Cardiac fibroblast (primary cell): ENCODE data around the gene CNTNAP5.

Experiments
- DNase-seq, 2 donors: peaks; one replicate each; pipeline versions ENCODE4 v3.0.0 to v3.0.0-alpha.2; 2010; ENCODE audit warnings: low read depth in 2 of 2
- H3K4me3 ChIP-seq, 2 donors: replicated peaks in 1 of 2; 1 replicate in 1 of 2; 2 replicates in 1 of 2; pipeline ENCODE4 v1.5.1; 2011; ENCODE audit warnings: low read depth in 2 of 2, low read length in 2 of 2, mild to moderate bottlenecking in 2 of 2, moderate library complexity in 1 of 2
- CTCF ChIP-seq: IDR thresholded peaks from one replicate; pipeline ENCODE4 v1.5.1; 2011; ENCODE audit warnings: low read depth, mild to moderate bottlenecking, low read length, inconsistent platforms

CNTNAP5 gene

DNA sequence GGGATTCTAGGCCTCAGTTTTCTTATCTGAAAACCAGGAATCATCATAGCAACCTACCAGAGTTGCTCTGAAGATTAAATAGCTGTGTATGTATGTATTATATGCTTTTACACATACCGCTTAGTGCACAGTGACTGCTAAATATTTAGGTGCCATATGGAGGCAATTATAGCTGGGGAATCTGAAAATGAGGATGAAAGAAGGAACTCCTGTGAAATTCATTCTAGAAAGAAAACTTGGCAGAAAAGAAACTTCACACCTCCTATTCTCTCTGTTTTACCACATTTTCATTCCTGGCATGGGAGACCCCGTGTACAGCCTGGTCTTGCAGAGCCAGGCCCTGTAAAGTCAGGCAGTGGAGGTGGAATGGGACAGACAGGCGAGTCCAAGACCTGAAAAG is 862.4 kb downstream of the CNTNAP5 start:
- no peak for TF ChIP-seq CTCF
- DNase-seq = no peak
- H3K4me3 ChIP-seq = no peak overlapping the region

DNA sequence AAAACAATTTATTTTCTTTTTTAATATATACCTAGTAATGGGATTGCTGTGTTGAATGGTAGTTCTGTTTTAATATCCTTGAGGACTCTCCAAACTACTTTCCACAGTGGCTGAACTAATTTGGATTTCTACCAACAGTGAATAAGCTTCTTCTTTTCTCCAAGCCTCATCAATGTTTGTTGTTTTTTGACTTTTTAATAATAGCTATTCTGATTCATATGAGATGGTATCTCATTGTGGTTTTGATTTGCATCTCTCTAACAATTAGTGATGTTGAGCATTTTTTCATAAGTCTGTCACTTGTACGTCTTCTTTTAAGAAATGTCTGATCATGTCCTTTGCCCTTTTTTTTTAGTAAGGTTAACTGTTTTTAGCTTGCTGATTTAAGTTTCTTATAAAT is 863.3 kb downstream of the CNTNAP5 start:
- H3K4me3 ChIP-seq = no peak overlapping the region
- no peak for DNase-seq

GRCh38 chr2:124894199-124894598 is 869.1 kb downstream of the CNTNAP5 start:
- peak in 1 of 2 donors; percentile 13 for DNase-seq
- no peak for TF ChIP-seq CTCF

More for the DNA sequence above, 863.3 kb downstream of the CNTNAP5 start:
- TF ChIP-seq CTCF = no peak

DNA sequence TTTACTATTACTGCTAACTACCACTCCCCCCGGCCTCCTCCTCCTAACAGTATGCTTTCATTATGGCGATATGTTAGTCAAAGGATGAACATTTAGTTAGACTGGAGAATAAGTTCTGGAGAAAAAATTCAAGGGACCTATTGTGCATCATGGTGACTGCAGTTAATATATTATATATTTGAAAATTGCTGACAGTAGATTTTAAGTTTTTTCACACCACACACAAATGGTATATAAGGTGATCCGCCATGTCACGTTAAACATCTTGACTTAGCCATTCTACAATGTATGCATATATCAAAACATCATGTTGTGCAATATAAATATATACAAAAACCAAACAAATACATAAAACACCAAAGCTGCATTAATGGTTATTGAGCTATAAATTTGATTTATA is 873.7 kb downstream of the CNTNAP5 start:
- TF ChIP-seq CTCF = no peak
- DNase-seq = no peak

More at GRCh38 chr2:124894199-124894598, 869.1 kb downstream of the CNTNAP5 start:
- H3K4me3 ChIP-seq = no peak overlapping the region

GRCh38 chr2:124908411-124908810 is 883.3 kb downstream of the CNTNAP5 start:
- DNase-seq = peak; percentile 26 to 52
- no peak for TF ChIP-seq CTCF
- H3K4me3 ChIP-seq = no peak overlapping the region

More for the DNA sequence above, 873.7 kb downstream of the CNTNAP5 start:
- no peak overlapping the region for H3K4me3 ChIP-seq

- peak; percentile 10 to 20 for DNase-seq
- H3K4me3 ChIP-seq = no peak overlapping the region
- TF ChIP-seq CTCF = no peak
Measured at GRCh38 chr2:124911560-124911959, 886.5 kb downstream of the CNTNAP5 start.

DNA sequence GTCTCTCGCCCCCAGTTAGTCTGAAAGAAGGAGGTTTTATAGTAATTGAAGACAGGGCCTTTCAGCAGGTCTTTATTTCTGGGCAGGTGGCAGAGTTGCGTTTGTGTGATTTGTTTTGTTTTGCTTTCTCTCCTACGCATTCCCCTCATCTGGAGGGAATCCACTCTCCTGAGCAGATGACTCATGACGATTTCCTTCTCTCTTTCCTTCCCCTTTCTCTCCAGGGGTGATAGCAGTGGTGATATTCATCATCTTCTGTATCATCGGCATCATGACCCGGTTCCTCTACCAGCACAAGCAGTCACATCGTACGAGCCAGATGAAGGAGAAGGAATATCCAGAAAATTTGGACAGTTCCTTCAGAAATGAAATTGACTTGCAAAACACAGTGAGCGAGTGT is 888.8 kb downstream of the CNTNAP5 start:
- peak in 1 of 2 donors; percentile 4 for DNase-seq
- H3K4me3 ChIP-seq = no peak overlapping the region
- TF ChIP-seq CTCF = no peak
